Neural crest cell (in vitro differentiated cells): ENCODE data around the gene TBC1D19. TPM values are rescaled to one million over a fixed set of nuclear protein-coding genes. Genes with fewer than 3 reads are reported as not detected.
A peak's percentile ranks its signal among the peaks of the same experiment; 100 is the strongest.

Source experiments
- DNase-seq: peaks from one replicate; pipeline ENCODE4 v3.0.0; 2021; ENCODE audit warnings: low read depth, mixed read lengths, low spot score
- H3K27ac Mint-ChIP-seq: one replicate; pipeline ENCODE4 v1.8.0; 2021; ENCODE audit warnings: mild to moderate bottlenecking, mixed read lengths; ENCODE audit not compliant: unreplicated experiment
- H3K27me3 Mint-ChIP-seq: 2 replicates; pipeline ENCODE4 v1.8.0; 2021; ENCODE audit warnings: low read depth, mild to moderate bottlenecking, mixed read lengths
- H3K36me3 Mint-ChIP-seq: 2 replicates; pipeline ENCODE4 v1.8.0; 2021; ENCODE audit warnings: low read depth, mild to moderate bottlenecking, mixed read lengths
- H3K4me1 Mint-ChIP-seq: 2 replicates; pipeline ENCODE4 v1.8.0; 2021; ENCODE audit warnings: mixed read lengths
- H3K4me3 Mint-ChIP-seq: one replicate; pipeline ENCODE4 v1.8.0; 2021; ENCODE audit warnings: mild to moderate bottlenecking, mixed read lengths
- H3K9me3 Mint-ChIP-seq: 2 replicates; pipeline ENCODE4 v1.8.0; 2021; ENCODE audit warnings: mixed read lengths
- CTCF ChIP-seq: fragments of 200-600 bp; sonication (generic); conservative IDR thresholded peaks from 2 replicates; pipeline ENCODE4 v1.5.0; 2021; ENCODE audit warnings: antibody characterized with exemption, mild to moderate bottlenecking
- total RNA-seq: library from RNA; stranded (reverse); gene quantifications from 2 replicates; pipeline ENCODE4 v1.2.1, GENCODE V29; 2021

The TBC1D19 gene
- total RNA-seq, 1 donor from 2014 or later, result 9.2 TPM

GRCh38 chr4:26715636-26716242, 131.9 kb downstream of the TBC1D19 start:
- Mint-ChIP-seq H3K27ac (no peak overlapping the region), H3K4me3 (no peak overlapping the region), H3K4me1 (no peaks in the 10 kb centered on the region), H3K9me3 (no peaks in the 10 kb centered on the region), H3K27me3 (no peaks in the 10 kb centered on the region), H3K36me3 (peaks cover 6% of the 10 kb centered on the region)
- no peak for DNase-seq
- no peak for TF ChIP-seq CTCF

GRCh38 chr4:26717332-26717731, 133.4 kb downstream of the TBC1D19 start:
- no peak for DNase-seq
- H3K4me1 Mint-ChIP-seq, result no peaks in the 10 kb centered on the region
- no peak overlapping the region for H3K4me3 Mint-ChIP-seq
- no peak for TF ChIP-seq CTCF
- no peak overlapping the region for H3K27ac Mint-ChIP-seq
- no peaks in the 10 kb centered on the region for H3K27me3 Mint-ChIP-seq
- no peaks in the 10 kb centered on the region for H3K9me3 Mint-ChIP-seq
- peaks cover 3% of the 10 kb centered on the region for H3K36me3 Mint-ChIP-seq

GRCh38 chr4:26719954-26720552, 136.2 kb downstream of the TBC1D19 start:
- Mint-ChIP-seq H3K36me3 (peaks cover 3% of the 10 kb centered on the region), H3K27me3 (no peaks in the 10 kb centered on the region), H3K4me1 (no peaks in the 10 kb centered on the region), H3K9me3 (no peaks in the 10 kb centered on the region), H3K4me3 (no peak overlapping the region), H3K27ac (no peak overlapping the region)
- TF ChIP-seq CTCF, result peak; percentile 74
- no peak for DNase-seq

GRCh38 chr4:26721685-26722084, 137.8 kb downstream of the TBC1D19 start:
- H3K36me3 Mint-ChIP-seq, result peaks cover 3% of the 10 kb centered on the region
- no peak overlapping the region for H3K4me3 Mint-ChIP-seq
- DNase-seq, result no peak
- no peaks in the 10 kb centered on the region for H3K9me3 Mint-ChIP-seq
- H3K4me1 Mint-ChIP-seq, result no peaks in the 10 kb centered on the region
- no peaks in the 10 kb centered on the region for H3K27me3 Mint-ChIP-seq
- no peak for TF ChIP-seq CTCF
- H3K27ac Mint-ChIP-seq, result no peak overlapping the region

- H3K36me3 Mint-ChIP-seq, result peaks cover 3% of the 10 kb centered on the region
- H3K4me3 Mint-ChIP-seq, result no peak overlapping the region
- no peaks in the 10 kb centered on the region for H3K27me3 Mint-ChIP-seq
- no peaks in the 10 kb centered on the region for H3K9me3 Mint-ChIP-seq
- H3K27ac Mint-ChIP-seq, result no peak overlapping the region
- no peak for DNase-seq
- H3K4me1 Mint-ChIP-seq, result no peaks in the 10 kb centered on the region
- no peak for TF ChIP-seq CTCF
These were observed 139.3 kb downstream of the TBC1D19 start for GRCh38 chr4:26723216-26723615.
